Measurements from ENCODE around the gene ST6GALNAC4.

GRCh38 chr9:127934248-127934647, 17.4 kb upstream of the ST6GALNAC4 start:
- TF ChIP-seq CTCF (conservative IDR thresholded peaks at IDR 0.05) (no peak), ZFX (IDR thresholded peaks at IDR 0.05) (no peak)
